GM12878 (cell line): ENCODE results near the gene ZNF525. TPM values are rescaled to one million over a fixed set of nuclear protein-coding genes. Genes with fewer than 3 reads are reported as not detected.

Experiments
- ATAC-seq: fragments of 200-7000 bp; cut with Tn5 transposase; 3 replicates; pipeline ENCODE4 v1.9.1; 2020; ENCODE audit warnings: mild to moderate bottlenecking, moderate library complexity
- BruUV-seq: library from RNA; stranded (reverse); fragments of 400-500 nt; replicated peaks from 2 replicates; lab custom pipeline; 2021; lab: Mats Ljungman, UMichigan
- CTCF ChIA-PET: fragments of 300-600 bp; sonication (Branson Sonifier 250); formaldehyde crosslinking; extraction: SDS; loops from one replicate; lab custom pipeline; 2021; ENCODE audit warnings: inconsistent platforms; lab: Yijun Ruan, JAX
- POLR2A ChIA-PET: fragments of 350-600 bp; formaldehyde crosslinking; extraction: SDS; loops from one replicate; lab custom pipeline; 2021; ENCODE audit warnings: inconsistent platforms; lab: Charles Lee
- RAD21 ChIA-PET: fragments of 300-600 bp; sonication (Branson Sonifier 250); formaldehyde crosslinking; loops from one replicate; lab custom pipeline; 2023; ENCODE audit warnings: antibody characterized with exemption; ENCODE audit not compliant: unreplicated experiment; lab: Charles Lee
- SMC1A ChIA-PET: fragments of 300-600 bp; sonication (Branson Sonifier 250); formaldehyde crosslinking; loops from one replicate; lab custom pipeline; 2023; ENCODE audit not compliant: unreplicated experiment, uncharacterized antibody; lab: Charles Lee
- DNase-seq: peaks from one replicate; pipeline ENCODE4 v3.0.0-alpha.2; 2011; ENCODE audit warnings: low read depth, low spot score
- FAIRE-seq: peaks from 3 replicates; lab custom pipeline; 2011; peaks lifted over from hg19 to GRCh38; lab: Jason Lieb, UNC
- H2AFZ ChIP-seq: 2 replicates; pipeline ENCODE4 v1.6.0; 2011; ENCODE audit warnings: low read depth, low read length, control low read depth; ENCODE audit not compliant: control insufficient read depth
- H3K27ac ChIP-seq: 2 replicates; pipeline ENCODE4 v1.5.1; 2011; ENCODE audit warnings: control low read depth; ENCODE audit not compliant: control insufficient read depth, insufficient read depth
- H3K27me3 ChIP-seq, 2 experiments: replicated peaks in 1 of 2; 2 replicates each; pipeline versions ENCODE4 v1.6.0 to v1.6.1; 2011; ENCODE audit warnings: low read length in 1 of 2; ENCODE audit not compliant: control insufficient read depth in 2 of 2, insufficient read depth in 2 of 2
- H3K36me3 ChIP-seq, 2 experiments: 2 replicates each; pipeline ENCODE4 v1.5.1; 2011; ENCODE audit warnings: low read length in 1 of 2; ENCODE audit not compliant: control insufficient read depth in 2 of 2, insufficient read depth in 2 of 2
- H3K4me1 ChIP-seq: 2 replicates; pipeline ENCODE4 v1.6.1; 2011; ENCODE audit warnings: mild to moderate bottlenecking, low read length, moderate library complexity, mixed read lengths; ENCODE audit not compliant: control insufficient read depth, insufficient read depth
- H3K4me2 ChIP-seq: 2 replicates; pipeline ENCODE4 v1.6.0; 2011; ENCODE audit warnings: control low read depth; ENCODE audit not compliant: control insufficient read depth, insufficient read depth
- H3K4me3 ChIP-seq: fragments of 200-600 bp; sonication (generic); 2 replicates; pipeline ENCODE4 v1.5.1; 2016
- H3K79me2 ChIP-seq: 2 replicates; pipeline ENCODE4 v1.6.0; 2011; ENCODE audit warnings: low read length; ENCODE audit not compliant: control insufficient read depth, insufficient read depth
- H3K9ac ChIP-seq: 2 replicates; pipeline ENCODE4 v1.8.0; 2011; ENCODE audit warnings: low read length, control low read depth, mixed read lengths; ENCODE audit not compliant: control insufficient read depth, insufficient read depth
- H3K9me3 ChIP-seq: replicated peaks from 3 replicates; pipeline ENCODE4 v1.5.1; 2011; ENCODE audit warnings: mild to moderate bottlenecking, low read length; ENCODE audit not compliant: control insufficient read depth, insufficient read depth
- H4K20me1 ChIP-seq: 2 replicates; pipeline ENCODE4 v1.6.0; 2011; ENCODE audit not compliant: control insufficient read depth, insufficient read depth
- BACH1 ChIP-seq: fragments of 450-650 bp; IDR thresholded peaks from 2 replicates; pipeline ENCODE4 v1.6.1; 2017; ENCODE audit warnings: mild to moderate bottlenecking, borderline replicate concordance
- CHD1 ChIP-seq: IDR thresholded peaks from 2 replicates; pipeline ENCODE4 v1.6.1; 2012; ENCODE audit warnings: low read depth, low read length, improper control_type of control experiment
- E4F1 ChIP-seq: fragments of 450-650 bp; IDR thresholded peaks from 2 replicates; pipeline ENCODE4 v1.6.1; 2018; ENCODE audit warnings: borderline replicate concordance, mild to moderate bottlenecking; ENCODE audit not compliant: partially characterized antibody
- EGR1 ChIP-seq, 2 experiments: IDR thresholded peaks; 1 replicate in 1 of 2; 2 replicates in 1 of 2; pipeline ENCODE4 v1.6.1; 2011 to 2012; ENCODE audit warnings: low read depth in 2 of 2, low read length in 2 of 2, borderline replicate concordance in 1 of 2, mild to moderate bottlenecking in 1 of 2, moderate library complexity in 1 of 2
- GATAD2B ChIP-seq: fragments of 450-650 bp; conservative IDR thresholded peaks from 2 replicates; pipeline ENCODE4 v1.6.1; 2017; ENCODE audit warnings: low read depth, mild to moderate bottlenecking, moderate library complexity
- KLF5 ChIP-seq: fragments of 450-650 bp; IDR thresholded peaks from 2 replicates; pipeline ENCODE4 v1.6.1; 2014; ENCODE audit warnings: mild to moderate bottlenecking; ENCODE audit not compliant: partially characterized antibody
- SKIL ChIP-seq: fragments of 450-650 bp; IDR thresholded peaks from 2 replicates; pipeline ENCODE4 v1.6.1; 2017; ENCODE audit warnings: mild to moderate bottlenecking, low read depth, inconsistent platforms; ENCODE audit not compliant: poor library complexity, severe bottlenecking
- WRNIP1 ChIP-seq: IDR thresholded peaks from 2 replicates; pipeline ENCODE4 v1.6.1; 2011; ENCODE audit warnings: low read depth, low read length, improper control_type of control experiment, borderline replicate concordance
- ZBED1 ChIP-seq: IDR thresholded peaks from 2 replicates; pipeline ENCODE4 v1.6.1; 2016; ENCODE audit warnings: borderline replicate concordance
- ZZZ3 ChIP-seq: IDR thresholded peaks from 2 replicates; pipeline ENCODE4 v1.6.1; 2011; ENCODE audit warnings: low read depth; ENCODE audit not compliant: control insufficient read depth, insufficient read length
- WGBS: methylation state at CpG from one replicate; pipeline ENCODE4 v1.1.6; 2016; ENCODE audit warnings: low lambda C conversion rate; ENCODE audit not compliant: insufficient replicate concordance, insufficient coverage; ENCODE audit errors: missing lambda C conversion rate; 5-methylcytosine and 5-hydroxymethylcytosine counted together
- in situ Hi-C: fragments of 300-500 bp; cut with MboI; formaldehyde crosslinking; loops from 9 replicates; pipeline ENCODE4 v1.14.3; 2018; ENCODE audit warnings: mixed read lengths
- intact Hi-C: fragments of 100-400 bp; cut with micrococcal nuclease; formaldehyde crosslinking; loops from one replicate; pipeline ENCODE4 v1.14.2; 2022; ENCODE audit not compliant: unreplicated experiment
- polyA plus RNA-seq, 11 experiments: library from polyadenylated mRNA; depleted of rRNA in 4 of 11; unstranded in 6 of 11; stranded (reverse) in 5 of 11; fragments of >200 nt; fragmentation: Nextera tagmentation in 4 of 11; fragmentation: Illumina TruSeq in 1 of 11; extraction: Ambion mirVana in 4 of 11; extraction: Trizol in 1 of 11; gene quantifications; 1 replicate in 1 of 11; 2 replicates in 10 of 11; pipeline versions ENCODE4 v1.2.1 to v1.2.3, GENCODE V29; 2011 to 2016; ENCODE audit warnings: inconsistent platforms in 2 of 11, missing spikeins in 2 of 11, low read depth in 1 of 11
- total RNA-seq, 4 experiments: library from RNA; depleted of rRNA in 3 of 4; stranded (reverse); fragments of >200 nt in 3 of 4; fragmentation: Illumina TruSeq in 1 of 4; extraction: Trizol in 1 of 4; gene quantifications; 2 replicates each; pipeline versions ENCODE4 v1.2.1 to v1.2.3, GENCODE V29; 2013 to 2021

Gene ZNF525
- total and polyA plus RNA-seq, 10 of the 15 experiments (the other 5 are each of a cell fraction or from before 2014, with no cell fraction given), result 3.0 to 25.8 (median 9.4) TPM

- TF ChIP-seq GATAD2B, result no peak
- no peak for TF ChIP-seq BACH1
Observed at GRCh38 chr19:53372196-53372595, 6.7 kb downstream of the ZNF525 start (continued).

DNA sequence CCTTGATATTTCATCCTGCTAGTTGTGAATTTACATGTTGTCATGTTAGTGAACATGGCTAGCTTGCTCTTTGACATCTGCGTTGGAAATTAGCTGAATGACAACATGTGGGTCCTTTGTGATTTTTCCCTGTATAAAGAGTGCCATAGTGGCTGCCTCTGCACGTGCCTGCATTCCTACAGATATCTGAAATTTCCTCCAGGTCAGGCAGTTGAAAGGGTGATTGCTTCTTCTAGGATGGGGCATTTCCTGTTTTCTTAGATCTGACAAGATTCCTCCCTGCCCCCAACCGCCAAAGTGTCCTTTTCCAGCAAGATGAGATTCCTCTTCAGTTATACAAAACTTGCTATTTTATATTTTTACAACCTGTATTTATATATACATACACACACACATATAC lies 8.8 kb downstream of the ZNF525 start:
- in situ Hi-C loops (no loop called here), intact Hi-C loops (no loop called here)
- H3K79me2 ChIP-seq, result no peaks in the 10 kb centered on the region
- no peak for TF ChIP-seq ZBED1
- TF ChIP-seq ZZZ3, result no peak
- no peak for TF ChIP-seq KLF5
- H3K27me3 ChIP-seq, result no peaks in the 10 kb centered on the region
- H3K4me2 ChIP-seq, result no peak overlapping the region
- no peaks in the 10 kb centered on the region for H3K4me1 ChIP-seq
- no TSS peak for BruUV-seq
- FAIRE-seq (no peak), ATAC-seq (no peak), DNase-seq (no peak)
- no peak overlapping the region for H3K9ac ChIP-seq
- SMC1A ChIA-PET, result interaction anchor here (0.9 kb wide), 1 partner anchor 36 kb away, joined by 3 read pairs; no protein-coding TSS in a partner anchor
- H3K4me3 ChIP-seq, result no peak overlapping the region
- H2AFZ ChIP-seq, result no peak overlapping the region
- CTCF ChIA-PET, result no interaction called here
- RAD21 ChIA-PET, result no interaction called here
- H4K20me1 ChIP-seq, result no peaks in the 10 kb centered on the region
- H3K27ac ChIP-seq, result no peak overlapping the region
- 79% methylated on average over 3 of the region's 3 CpGs for WGBS
- peaks cover 3 to 11% of the 10 kb centered on the region in 2 experiments; a peak in 3 of 4 replicates for H3K36me3 ChIP-seq
- POLR2A ChIA-PET, result no interaction called here
- peaks cover 13% of the 10 kb centered on the region for H3K9me3 ChIP-seq

- SMC1A ChIA-PET, result no interaction called here
- H3K4me2 ChIP-seq, result no peak overlapping the region
- WGBS, result 82% methylated on average over 1 of the region's 1 CpG
- RAD21 ChIA-PET, result no interaction called here
- DNase-seq (no peak), FAIRE-seq (no peak), ATAC-seq (no peak)
- in situ Hi-C loops, result no loop called here
- H2AFZ ChIP-seq, result no peak overlapping the region
- no TSS peak for BruUV-seq
- CTCF ChIA-PET, result no interaction called here
- POLR2A ChIA-PET, result no interaction called here
- no peaks in the 10 kb centered on the region for H3K4me1 ChIP-seq
- H3K79me2 ChIP-seq, result no peaks in the 10 kb centered on the region
- H3K9ac ChIP-seq, result no peak overlapping the region
- H3K4me3 ChIP-seq, result no peak overlapping the region
- H3K27ac ChIP-seq, result no peak overlapping the region
- H3K36me3 ChIP-seq, result peaks cover 3 to 14% of the 10 kb centered on the region in 2 experiments; a peak in 3 of 4 replicates
- peaks cover 16% of the 10 kb centered on the region for H3K9me3 ChIP-seq
- intact Hi-C loops, result no loop called here
- H4K20me1 ChIP-seq, result no peaks in the 10 kb centered on the region
- H3K27me3 ChIP-seq, result no peaks in the 10 kb centered on the region
- TF ChIP-seq E4F1, result no peak
- no peak for TF ChIP-seq EGR1 (IDR thresholded peaks at IDR 0.05; ENCODE audit: borderline replicate concordance in 1 of 2, low read depth in 2 of 2, low read length in 2 of 2)
- no peak for TF ChIP-seq CHD1
- TF ChIP-seq SKIL, result no peak
- TF ChIP-seq WRNIP1, result no peak
Observed at GRCh38 chr19:53374743-53375142, 9.2 kb downstream of the ZNF525 start.
